ENCODE results near the gene CCDC82.
A peak's percentile ranks its signal among the peaks of the same experiment; 100 is the strongest.

CCDC82 gene

GRCh38 chr11:96309016-96309642, 80.6 kb downstream of the CCDC82 start:
- no peaks in the 10 kb centered on the region for H3K9me3 ChIP-seq (ENCODE audit: control insufficient read depth, low read length)
- H3K27ac ChIP-seq (ENCODE audit: insufficient read depth, low read depth, low read length, poor library complexity, severe bottlenecking) = no peak overlapping the region
- peaks cover 16% of the 10 kb centered on the region for H3K4me1 ChIP-seq (ENCODE audit: control insufficient read depth, insufficient read depth, low read length)
- 92 to 100% methylated on average over 2 of the region's 2 CpGs for WGBS, 2 experiments
- H3K27me3 ChIP-seq (ENCODE audit: control insufficient read depth, insufficient read depth, low read length, poor library complexity, severe bottlenecking) = no peaks in the 10 kb centered on the region
- H3K4me3 ChIP-seq (ENCODE audit: insufficient read depth, low read depth, low read length) = no peak overlapping the region
- H3K36me3 ChIP-seq (ENCODE audit: control insufficient read depth, insufficient read depth, low read length) = no peaks in the 10 kb centered on the region

GRCh38 chr11:96307776-96308140, 82.0 kb downstream of the CCDC82 start:
- Histone ChIP-seq H3K4me1 (ENCODE audit: control insufficient read depth, insufficient read depth, low read length) (peaks cover 16% of the 10 kb centered on the region), H3K4me3 (ENCODE audit: insufficient read depth, low read depth, low read length) (no peak overlapping the region)
- 60 to 64% methylated on average over 3 of the region's 3 CpGs for WGBS, 2 experiments

GRCh38 chr11:96306933-96307775, 82.6 kb downstream of the CCDC82 start:
- no peaks in the 10 kb centered on the region for H3K27me3 ChIP-seq (ENCODE audit: control insufficient read depth, insufficient read depth, low read length, poor library complexity, severe bottlenecking)
- H3K4me3 ChIP-seq (ENCODE audit: insufficient read depth, low read depth, low read length) = no peak overlapping the region
- peak overlapping the region; percentile 94 for H3K27ac ChIP-seq (ENCODE audit: insufficient read depth, low read depth, low read length, poor library complexity, severe bottlenecking)
- no peaks in the 10 kb centered on the region for H3K36me3 ChIP-seq (ENCODE audit: control insufficient read depth, insufficient read depth, low read length)
- H3K9me3 ChIP-seq (ENCODE audit: control insufficient read depth, low read length) = no peaks in the 10 kb centered on the region
- H3K4me1 ChIP-seq (ENCODE audit: control insufficient read depth, insufficient read depth, low read length) = peaks cover 16% of the 10 kb centered on the region
- WGBS, 2 experiments = 33 to 42% methylated on average over 10 of the region's 10 CpGs

More at GRCh38 chr11:96307776-96308140, 82.0 kb downstream of the CCDC82 start:
- no peaks in the 10 kb centered on the region for H3K9me3 ChIP-seq (ENCODE audit: control insufficient read depth, low read length)
- no peaks in the 10 kb centered on the region for H3K27me3 ChIP-seq (ENCODE audit: control insufficient read depth, insufficient read depth, low read length, poor library complexity, severe bottlenecking)
- no peaks in the 10 kb centered on the region for H3K36me3 ChIP-seq (ENCODE audit: control insufficient read depth, insufficient read depth, low read length)
- H3K27ac ChIP-seq (ENCODE audit: insufficient read depth, low read depth, low read length, poor library complexity, severe bottlenecking) = peak overlapping the region; percentile 94

- no peak overlapping the region for H3K4me3 ChIP-seq (ENCODE audit: insufficient read depth, low read depth, low read length)
- H3K9me3 ChIP-seq (ENCODE audit: control insufficient read depth, low read length) = no peaks in the 10 kb centered on the region
- H3K27me3 ChIP-seq (ENCODE audit: control insufficient read depth, insufficient read depth, low read length, poor library complexity, severe bottlenecking) = no peaks in the 10 kb centered on the region
- H3K4me1 ChIP-seq (ENCODE audit: control insufficient read depth, insufficient read depth, low read length) = peaks cover 16% of the 10 kb centered on the region
- peak overlapping the region; percentile 94 for H3K27ac ChIP-seq (ENCODE audit: insufficient read depth, low read depth, low read length, poor library complexity, severe bottlenecking)
- H3K36me3 ChIP-seq (ENCODE audit: control insufficient read depth, insufficient read depth, low read length) = no peaks in the 10 kb centered on the region
- 64 to 74% methylated on average over 3 of the region's 3 CpGs for WGBS, 2 experiments
Observed at GRCh38 chr11:96306600-96306932, 83.1 kb downstream of the CCDC82 start.

- Histone ChIP-seq H3K4me1 (ENCODE audit: control insufficient read depth, insufficient read depth, low read length) (peaks cover 16% of the 10 kb centered on the region), H3K36me3 (ENCODE audit: control insufficient read depth, insufficient read depth, low read length) (no peaks in the 10 kb centered on the region), H3K4me3 (ENCODE audit: insufficient read depth, low read depth, low read length) (no peak overlapping the region), H3K27ac (ENCODE audit: insufficient read depth, low read depth, low read length, poor library complexity, severe bottlenecking) (peak overlapping the region; percentile 94), H3K9me3 (ENCODE audit: control insufficient read depth, low read length) (no peaks in the 10 kb centered on the region), H3K27me3 (ENCODE audit: control insufficient read depth, insufficient read depth, low read length, poor library complexity, severe bottlenecking) (no peaks in the 10 kb centered on the region)
- WGBS, 2 experiments = 87 to 95% methylated on average over 1 of the region's 1 CpG
Observed at GRCh38 chr11:96306071-96306470, 83.6 kb downstream of the CCDC82 start.

- H3K4me1 ChIP-seq (ENCODE audit: control insufficient read depth, insufficient read depth, low read length) = peaks cover 16% of the 10 kb centered on the region
- H3K36me3 ChIP-seq (ENCODE audit: control insufficient read depth, insufficient read depth, low read length) = no peaks in the 10 kb centered on the region
- no peaks in the 10 kb centered on the region for H3K9me3 ChIP-seq (ENCODE audit: control insufficient read depth, low read length)
- 94 to 98% methylated on average over 3 of the region's 3 CpGs for WGBS, 2 experiments
- no peaks in the 10 kb centered on the region for H3K27me3 ChIP-seq (ENCODE audit: control insufficient read depth, insufficient read depth, low read length, poor library complexity, severe bottlenecking)
- no peak overlapping the region for H3K4me3 ChIP-seq (ENCODE audit: insufficient read depth, low read depth, low read length)
- no peak overlapping the region for H3K27ac ChIP-seq (ENCODE audit: insufficient read depth, low read depth, low read length, poor library complexity, severe bottlenecking)
Observed at GRCh38 chr11:96303980-96304379, 85.7 kb downstream of the CCDC82 start.

- 90 to 94% methylated on average over 1 of the region's 1 CpG for WGBS, 2 experiments
- no peak overlapping the region for H3K27ac ChIP-seq (ENCODE audit: insufficient read depth, low read depth, low read length, poor library complexity, severe bottlenecking)
Observed at GRCh38 chr11:96303064-96303463, 86.6 kb downstream of the CCDC82 start.

More at GRCh38 chr11:96303064-96303463, 86.6 kb downstream of the CCDC82 start:
- H3K4me1 ChIP-seq (ENCODE audit: control insufficient read depth, insufficient read depth, low read length) = peaks cover 16% of the 10 kb centered on the region
- no peaks in the 10 kb centered on the region for H3K27me3 ChIP-seq (ENCODE audit: control insufficient read depth, insufficient read depth, low read length, poor library complexity, severe bottlenecking)
- H3K9me3 ChIP-seq (ENCODE audit: control insufficient read depth, low read length) = no peaks in the 10 kb centered on the region
- H3K4me3 ChIP-seq (ENCODE audit: insufficient read depth, low read depth, low read length) = no peak overlapping the region
- H3K36me3 ChIP-seq (ENCODE audit: control insufficient read depth, insufficient read depth, low read length) = no peaks in the 10 kb centered on the region
